ENCODE measurements around the gene PLPP3. TPM values are rescaled to one million over a fixed set of nuclear protein-coding genes. Genes with fewer than 3 reads are reported as not detected.

PLPP3 gene
- total and polyA plus RNA-seq, 2 donors (not counting 1 experiment from before 2014, with no cell fraction given), result 343 to 465 TPM

DNA sequence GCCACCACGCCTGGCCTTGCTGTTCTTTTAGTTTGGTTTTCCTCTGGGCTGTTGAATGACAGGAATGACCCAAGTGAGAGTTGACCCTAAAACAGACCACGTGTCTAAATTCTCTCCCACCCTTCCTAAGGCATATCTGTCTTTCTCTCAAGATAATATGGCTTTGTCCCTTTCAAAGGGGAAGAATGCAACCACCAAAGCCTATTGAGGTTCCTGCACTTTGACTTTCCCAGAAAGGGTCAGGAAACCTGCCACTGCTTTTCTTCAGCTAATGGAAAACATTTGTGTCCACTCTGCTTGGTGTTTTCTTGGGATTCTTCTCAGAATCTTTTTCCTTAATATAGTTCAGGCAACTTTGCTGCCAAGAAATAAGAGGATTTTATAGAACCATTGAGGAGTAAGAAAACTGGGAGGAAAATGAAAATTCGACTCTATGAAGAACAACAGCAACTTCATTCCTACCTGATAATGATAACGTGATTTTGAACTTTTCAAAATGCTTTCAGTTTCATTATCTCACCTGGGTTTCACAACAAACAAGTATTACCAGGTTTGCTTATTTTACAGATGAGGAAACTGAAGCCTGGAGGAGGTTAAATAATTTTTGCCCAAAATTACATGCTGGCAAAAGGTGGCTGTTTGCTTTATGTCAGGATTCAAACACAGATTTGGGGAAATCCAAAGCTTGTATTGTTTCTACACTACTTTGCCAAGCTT, 6.9 kb downstream of the PLPP3 start:
- TF ChIP-seq, protein P1, sequence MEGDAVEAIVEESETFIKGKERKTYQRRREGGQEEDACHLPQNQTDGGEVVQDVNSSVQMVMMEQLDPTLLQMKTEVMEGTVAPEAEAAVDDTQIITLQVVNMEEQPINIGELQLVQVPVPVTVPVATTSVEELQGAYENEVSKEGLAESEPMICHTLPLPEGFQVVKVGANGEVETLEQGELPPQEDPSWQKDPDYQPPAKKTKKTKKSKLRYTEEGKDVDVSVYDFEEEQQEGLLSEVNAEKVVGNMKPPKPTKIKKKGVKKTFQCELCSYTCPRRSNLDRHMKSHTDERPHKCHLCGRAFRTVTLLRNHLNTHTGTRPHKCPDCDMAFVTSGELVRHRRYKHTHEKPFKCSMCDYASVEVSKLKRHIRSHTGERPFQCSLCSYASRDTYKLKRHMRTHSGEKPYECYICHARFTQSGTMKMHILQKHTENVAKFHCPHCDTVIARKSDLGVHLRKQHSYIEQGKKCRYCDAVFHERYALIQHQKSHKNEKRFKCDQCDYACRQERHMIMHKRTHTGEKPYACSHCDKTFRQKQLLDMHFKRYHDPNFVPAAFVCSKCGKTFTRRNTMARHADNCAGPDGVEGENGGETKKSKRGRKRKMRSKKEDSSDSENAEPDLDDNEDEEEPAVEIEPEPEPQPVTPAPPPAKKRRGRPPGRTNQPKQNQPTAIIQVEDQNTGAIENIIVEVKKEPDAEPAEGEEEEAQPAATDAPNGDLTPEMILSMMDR (conservative IDR thresholded peaks at IDR 0.05 in 1 of 2, IDR thresholded peaks at IDR 0.05 in 1 of 2; ENCODE audit: low read depth in 1 of 2, low read length in 2 of 2), result no peak
- TF ChIP-seq EZH2 (IDR thresholded peaks at IDR 0.05; ENCODE audit: low read length, missing control alignments), result no peak
- Histone ChIP-seq H3K79me2 (ENCODE audit: control insufficient read depth, insufficient read depth, low read length) (peaks cover 98% of the 10 kb centered on the region), H4K20me1 (ENCODE audit: control insufficient read depth, extremely low read depth, insufficient read depth, low read length) (peaks cover 12% of the 10 kb centered on the region), H3K9me3 (ENCODE audit: control insufficient read depth, insufficient read depth, low read depth, low read length) (no peaks in the 10 kb centered on the region), H3K27ac (ENCODE audit: insufficient read depth, low read length) (no peak overlapping the region), H3K4me3 (replicated peaks in 1 of 4; ENCODE audit: control extremely low read depth in 1 of 4, insufficient read depth in 1 of 4, low read depth in 3 of 4, low read length in 4 of 4) (peak overlapping the region in 1 of 4 experiments; percentile 100), H3K9ac (ENCODE audit: insufficient read depth, low read length) (no peak overlapping the region), H3K36me3 (ENCODE audit: control insufficient read depth, insufficient read depth, low read length) (peaks cover 3% of the 10 kb centered on the region), H2AFZ (ENCODE audit: low read length) (no peak overlapping the region), H3K4me1 (ENCODE audit: control insufficient read depth, extremely low read depth, insufficient read depth, low read length) (no peaks in the 10 kb centered on the region), H3K27me3 (ENCODE audit: control insufficient read depth, insufficient read depth, low read length) (no peaks in the 10 kb centered on the region), H3K4me2 (ENCODE audit: extremely low read depth, insufficient read depth, low read length) (peak overlapping the region; percentile 62)
- DNase-seq (ENCODE audit: low read depth in 2 of 2), result no peak

DNA sequence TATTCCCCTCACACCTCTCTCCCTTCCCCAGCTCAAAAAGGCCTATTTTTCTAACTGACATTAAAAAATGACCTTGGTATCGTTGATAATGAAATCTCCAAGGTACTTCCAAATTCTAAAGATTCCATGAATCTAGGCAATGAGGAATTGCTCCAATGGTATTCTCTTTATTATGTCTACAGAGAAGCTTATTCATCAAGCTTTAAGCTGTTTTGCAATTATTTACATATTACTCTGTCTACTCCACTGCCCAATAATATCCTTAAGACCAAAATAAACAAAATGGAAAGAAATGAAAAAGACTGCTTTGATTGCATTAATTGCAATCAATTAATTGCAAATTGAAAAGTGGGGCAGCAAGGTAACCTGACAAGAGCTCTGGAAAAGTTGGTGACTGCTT, 7.9 kb downstream of the PLPP3 start:
- TF ChIP-seq, protein P1 (conservative IDR thresholded peaks at IDR 0.05 in 1 of 2, IDR thresholded peaks at IDR 0.05 in 1 of 2; ENCODE audit: low read depth in 1 of 2, low read length in 2 of 2), result no peak
- no peak for TF ChIP-seq EZH2 (IDR thresholded peaks at IDR 0.05; ENCODE audit: low read length, missing control alignments)
- no peak overlapping the region for H3K27ac ChIP-seq (ENCODE audit: insufficient read depth, low read length)
- H3K79me2 ChIP-seq (ENCODE audit: control insufficient read depth, insufficient read depth, low read length), result peaks cover 96% of the 10 kb centered on the region
- no peak overlapping the region for H3K9ac ChIP-seq (ENCODE audit: insufficient read depth, low read length)
- no peak for DNase-seq (ENCODE audit: low read depth in 2 of 2)
- peak overlapping the region in 1 of 4 experiments; percentile 100 for H3K4me3 ChIP-seq (replicated peaks in 1 of 4; ENCODE audit: control extremely low read depth in 1 of 4, insufficient read depth in 1 of 4, low read depth in 3 of 4, low read length in 4 of 4)
- no peaks in the 10 kb centered on the region for H3K4me1 ChIP-seq (ENCODE audit: control insufficient read depth, extremely low read depth, insufficient read depth, low read length)
- peaks cover 12% of the 10 kb centered on the region for H4K20me1 ChIP-seq (ENCODE audit: control insufficient read depth, extremely low read depth, insufficient read depth, low read length)
- H3K27me3 ChIP-seq (ENCODE audit: control insufficient read depth, insufficient read depth, low read length), result no peaks in the 10 kb centered on the region
- peaks cover 3% of the 10 kb centered on the region for H3K36me3 ChIP-seq (ENCODE audit: control insufficient read depth, insufficient read depth, low read length)
- H2AFZ ChIP-seq (ENCODE audit: low read length), result no peak overlapping the region
- no peak overlapping the region for H3K4me2 ChIP-seq (ENCODE audit: extremely low read depth, insufficient read depth, low read length)
- H3K9me3 ChIP-seq (ENCODE audit: control insufficient read depth, insufficient read depth, low read depth, low read length), result no peaks in the 10 kb centered on the region

DNA sequence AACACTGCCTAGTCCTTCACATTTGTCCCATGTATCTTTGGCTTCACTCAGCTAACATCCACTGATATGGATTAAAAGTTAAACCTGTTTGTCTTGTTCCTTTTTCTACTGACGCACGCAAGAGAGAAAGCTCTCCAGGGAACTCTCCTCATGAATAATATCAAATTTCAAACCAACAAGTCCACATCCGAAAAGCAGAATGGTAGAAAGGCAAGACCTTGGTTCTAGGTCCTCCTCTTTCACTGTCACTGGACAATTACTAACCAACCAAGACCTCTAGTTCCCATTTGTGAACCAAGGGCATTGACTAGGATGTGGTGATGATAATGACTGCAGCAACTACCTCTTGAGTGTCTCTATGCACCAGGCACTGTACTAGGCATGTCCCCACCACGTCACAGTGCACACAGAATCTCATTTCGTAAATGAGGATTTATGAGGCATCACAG, 8.4 kb downstream of the PLPP3 start:
- Histone ChIP-seq H3K4me1 (ENCODE audit: control insufficient read depth, extremely low read depth, insufficient read depth, low read length) (peaks cover 2% of the 10 kb centered on the region), H4K20me1 (ENCODE audit: control insufficient read depth, extremely low read depth, insufficient read depth, low read length) (peaks cover 11% of the 10 kb centered on the region), H3K27ac (ENCODE audit: insufficient read depth, low read length) (no peak overlapping the region), H3K79me2 (ENCODE audit: control insufficient read depth, insufficient read depth, low read length) (peaks cover 96% of the 10 kb centered on the region), H3K4me3 (replicated peaks in 1 of 4; ENCODE audit: control extremely low read depth in 1 of 4, insufficient read depth in 1 of 4, low read depth in 3 of 4, low read length in 4 of 4) (peak overlapping the region in 1 of 4 experiments; percentile 18), H3K27me3 (ENCODE audit: control insufficient read depth, insufficient read depth, low read length) (no peaks in the 10 kb centered on the region), H3K9ac (ENCODE audit: insufficient read depth, low read length) (no peak overlapping the region), H3K9me3 (ENCODE audit: control insufficient read depth, insufficient read depth, low read depth, low read length) (no peaks in the 10 kb centered on the region), H3K36me3 (ENCODE audit: control insufficient read depth, insufficient read depth, low read length) (peaks cover 3% of the 10 kb centered on the region), H3K4me2 (ENCODE audit: extremely low read depth, insufficient read depth, low read length) (no peak overlapping the region), H2AFZ (ENCODE audit: low read length) (no peak overlapping the region)
- DNase-seq (ENCODE audit: low read depth in 2 of 2), result no peak
- TF ChIP-seq, protein P1 (conservative IDR thresholded peaks at IDR 0.05 in 1 of 2, IDR thresholded peaks at IDR 0.05 in 1 of 2; ENCODE audit: low read depth in 1 of 2, low read length in 2 of 2), result no peak
- TF ChIP-seq EZH2 (IDR thresholded peaks at IDR 0.05; ENCODE audit: low read length, missing control alignments), result no peak

All from fibroblast of lung (primary cell).